Stimulated activated CD4-positive, alpha-beta T cell treated with anti-CD3 and anti-CD28 coated beads, TNF-alpha, amount 100 ng/mL, for 1 hour (primary cell): Measurements from ENCODE around the gene HERC2.
"Not testable (repeated sequence)": the region's sequence is repeated elsewhere in the genome, so short reads cannot be mapped to it uniquely, and the experiment has no call there.

Experiments
- DNase-seq, 3 donors: peaks; one replicate each; pipeline ENCODE4 v3.0.0-alpha.2; 2020; ENCODE audit warnings: low read depth in 3 of 3, low spot score in 1 of 3

Gene HERC2

GRCh38 chr15:28182216-28182615, 139.8 kb downstream of the HERC2 start:
- no peak for DNase-seq

DNA sequence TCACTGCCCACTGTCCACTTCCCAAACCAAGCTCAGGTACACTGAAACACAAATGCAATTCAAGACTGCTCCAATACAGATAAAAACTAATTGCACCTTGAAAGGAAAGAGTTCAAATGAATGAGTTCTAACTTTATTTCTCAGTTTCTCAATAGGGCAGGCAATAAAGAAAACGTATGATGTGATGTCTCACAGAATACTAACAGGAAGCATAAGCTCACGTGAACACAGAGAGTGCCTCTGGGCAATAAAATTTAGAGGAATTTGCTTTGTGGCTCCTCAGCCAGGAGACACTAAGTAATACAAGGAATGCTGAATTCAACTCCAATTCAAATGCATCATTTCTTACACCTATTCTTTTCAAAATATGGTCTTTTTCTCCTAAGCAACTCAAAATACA, 140.6 kb downstream of the HERC2 start:
- no peak for DNase-seq

DNA sequence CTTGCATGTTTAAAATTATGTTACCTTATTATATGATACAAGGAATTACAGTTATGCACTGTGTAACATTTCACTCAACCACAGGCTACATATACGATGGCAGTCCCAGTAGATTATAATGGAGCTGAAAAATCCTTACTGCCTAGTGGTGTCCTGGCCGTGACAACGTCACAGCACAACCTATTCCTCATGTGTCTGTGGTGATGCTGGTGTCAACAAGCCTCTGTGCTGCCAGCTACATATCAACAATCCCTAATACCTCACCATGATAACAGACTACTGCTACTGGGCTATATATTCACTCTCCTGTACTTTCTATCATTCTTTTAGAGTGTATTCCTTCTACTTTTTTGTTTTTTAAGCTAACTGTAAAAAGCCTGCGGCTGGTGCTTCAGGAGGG, 142.7 kb downstream of the HERC2 start:
- DNase-seq = no peak

GRCh38 chr15:28178727-28179126, 143.3 kb downstream of the HERC2 start:
- no peak for DNase-seq

GRCh38 chr15:28178290-28178689, 143.7 kb downstream of the HERC2 start:
- DNase-seq = no peak

- DNase-seq = no peak
Observed at GRCh38 chr15:28169366-28169765, 152.6 kb downstream of the HERC2 start.

DNA sequence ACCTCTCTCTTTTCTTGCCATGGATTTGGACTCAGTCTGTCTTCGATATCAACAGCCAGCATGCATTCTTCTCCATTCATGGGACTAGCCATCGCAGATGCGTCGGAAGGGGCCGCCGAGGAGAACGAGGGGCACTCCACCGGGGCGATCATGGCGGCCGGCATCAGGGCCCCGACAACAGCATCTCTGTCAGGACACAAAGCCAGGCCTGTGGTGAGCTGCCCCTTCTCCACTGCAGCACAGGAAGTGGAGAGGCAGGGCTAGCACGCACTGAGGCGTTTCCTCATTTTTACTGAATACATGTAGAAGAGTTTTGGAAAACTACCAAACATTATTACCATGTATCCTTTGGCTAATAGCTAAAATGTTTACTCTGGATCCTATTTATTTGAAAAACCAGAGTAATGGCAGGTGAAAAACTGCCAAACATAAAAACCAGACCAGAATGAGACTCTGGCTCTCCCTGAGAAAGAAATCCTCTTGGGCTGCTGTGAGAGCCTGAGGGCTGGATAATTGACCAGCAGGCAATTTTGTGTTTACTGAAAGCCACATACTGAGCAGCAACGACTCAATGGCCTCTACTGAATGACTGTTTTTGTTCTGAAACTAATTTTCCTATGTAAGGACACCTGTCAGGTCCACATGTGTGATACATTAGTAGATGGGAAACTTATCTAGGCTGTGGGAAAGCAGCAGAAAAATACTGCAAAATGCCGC, 153.4 kb downstream of the HERC2 start:
- DNase-seq = not testable (repeated sequence)

DNA sequence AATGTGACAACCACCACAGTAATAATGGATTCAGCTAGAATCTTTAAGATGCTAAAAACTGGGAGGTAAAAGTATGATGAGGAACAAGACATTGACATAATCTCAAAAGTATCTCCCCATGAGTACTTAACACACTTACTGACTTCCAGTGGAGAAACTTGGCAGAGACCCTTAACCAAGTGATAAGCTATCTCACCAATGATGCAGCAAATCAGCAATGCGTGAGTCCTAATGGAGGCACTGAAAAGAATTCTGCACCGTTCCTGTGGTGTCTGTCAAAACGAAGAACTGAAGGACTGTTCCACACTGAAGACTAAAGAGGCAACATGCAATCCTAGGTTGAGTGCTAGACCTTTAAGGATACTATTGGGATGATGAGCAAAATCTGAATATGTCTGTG, 154.9 kb downstream of the HERC2 start:
- DNase-seq = no peak

GRCh38 chr15:28165791-28166190, 156.2 kb downstream of the HERC2 start:
- no peak for DNase-seq

DNA sequence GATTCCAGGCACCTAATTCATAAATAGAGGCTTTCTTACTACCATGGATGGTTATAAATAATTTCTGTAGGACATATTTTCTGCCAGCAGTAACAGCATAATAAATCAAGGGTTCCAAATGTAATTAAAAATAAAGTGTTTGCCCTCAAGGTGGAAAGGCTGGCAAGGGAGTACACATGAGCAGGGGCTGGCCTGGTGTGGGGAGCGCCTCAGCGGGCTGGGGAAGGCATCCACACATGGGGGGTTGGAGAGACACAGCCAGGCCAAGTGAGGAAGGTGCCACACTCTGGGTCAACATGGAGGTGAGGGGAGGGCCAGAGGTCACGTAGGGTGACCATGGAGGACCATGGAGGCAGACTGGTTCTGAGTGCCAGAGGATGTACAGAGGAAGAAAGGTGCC, 157.1 kb downstream of the HERC2 start:
- no peak for DNase-seq

DNA sequence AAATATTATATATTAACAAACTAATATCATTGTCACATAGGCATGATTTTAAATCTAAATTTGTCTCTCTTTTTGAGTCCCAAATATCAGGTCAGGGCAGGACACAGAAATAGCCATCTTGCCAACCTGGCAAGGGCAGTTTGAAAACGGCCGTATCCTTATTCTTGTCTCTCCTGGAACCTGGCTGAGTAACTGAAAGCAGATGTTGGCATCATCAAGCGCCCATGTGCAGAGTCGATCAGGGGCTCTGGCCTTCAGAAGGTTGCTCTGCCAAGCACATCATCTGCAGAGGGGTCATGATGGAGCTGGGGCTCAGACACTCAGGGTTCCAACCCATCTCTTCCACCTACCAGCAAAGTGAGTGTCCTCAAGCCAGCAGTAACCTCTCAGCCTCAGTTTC, 167.7 kb downstream of the HERC2 start:
- no peak for DNase-seq

DNA sequence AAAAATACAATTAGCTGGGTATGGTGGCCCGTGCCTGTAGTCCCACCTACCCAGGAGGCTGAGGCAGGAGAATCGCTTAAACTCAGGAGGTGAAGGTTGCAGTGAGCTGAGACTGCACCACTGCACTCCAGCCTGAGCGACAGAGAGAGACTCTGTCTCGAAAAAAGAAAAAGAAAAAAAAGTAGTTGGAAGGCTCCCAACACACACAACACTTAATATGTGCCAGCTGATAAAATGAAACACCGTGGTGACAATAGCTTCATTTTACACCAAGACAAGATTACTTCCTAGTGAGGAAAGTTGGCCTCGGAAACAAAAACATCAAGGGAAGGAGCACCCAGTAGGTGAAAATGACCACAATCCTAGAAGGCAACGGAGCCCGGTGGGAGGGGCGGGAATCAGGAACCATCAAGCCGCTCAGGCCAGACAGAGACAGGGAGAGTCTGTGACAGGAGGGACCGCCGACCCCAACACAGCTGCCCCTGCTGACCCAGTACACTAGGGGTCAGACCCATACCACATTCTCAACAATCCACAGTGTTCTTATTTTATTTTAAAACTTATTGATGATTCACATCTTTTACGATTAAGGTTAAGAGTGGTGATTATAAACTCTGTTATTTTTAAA, 168.4 kb downstream of the HERC2 start:
- DNase-seq = no peak

DNA sequence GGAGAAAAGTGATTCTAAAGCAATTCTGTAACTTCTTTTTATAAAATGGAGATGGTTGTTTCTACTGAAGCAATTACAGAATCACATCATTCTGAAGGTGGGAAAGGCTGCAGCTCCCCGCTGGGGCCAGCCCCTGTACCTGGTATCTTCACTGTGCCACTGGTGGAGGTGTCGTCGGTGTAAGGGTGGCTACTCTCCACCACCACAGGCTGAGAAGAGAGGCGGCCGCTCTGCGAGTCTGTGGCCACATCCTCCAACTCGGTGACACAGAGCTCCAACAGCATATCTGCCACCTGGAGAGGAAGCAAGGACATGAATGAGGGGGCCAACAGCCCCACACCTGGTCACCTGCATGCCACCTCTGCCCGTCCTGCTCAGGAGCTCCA, 169.4 kb downstream of the HERC2 start:
- not testable (repeated sequence) for DNase-seq

DNA sequence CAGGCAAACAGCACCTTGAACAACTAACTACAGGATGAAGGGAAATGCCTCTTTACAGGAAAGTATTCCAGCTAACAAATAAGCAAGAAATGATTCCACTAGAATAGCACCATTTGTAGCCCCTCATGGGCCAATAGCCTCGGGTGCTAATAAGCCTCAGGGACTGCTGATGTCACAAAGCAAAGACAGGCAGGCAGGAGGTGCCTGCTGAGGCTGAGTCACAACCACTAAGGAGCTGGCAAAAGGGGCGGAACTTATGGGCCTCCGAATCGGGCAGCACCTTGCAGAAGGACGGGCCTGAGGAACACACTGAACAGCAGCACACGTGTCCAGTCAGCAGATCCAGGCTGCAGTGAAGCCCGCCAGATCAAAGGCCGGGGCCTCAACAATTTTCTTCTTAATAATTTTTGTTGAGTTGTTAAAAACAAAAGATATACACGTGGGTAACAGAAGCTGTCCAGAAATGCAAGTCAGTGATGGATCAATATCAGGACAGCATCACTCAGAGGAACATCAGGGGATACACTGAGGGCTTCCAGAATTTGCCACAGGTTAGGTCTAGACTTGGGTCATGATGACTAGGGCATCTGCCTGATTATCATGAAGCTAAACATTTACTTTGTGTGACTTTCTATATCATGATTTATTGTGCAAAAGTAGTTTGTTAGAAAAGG, 170.0 kb downstream of the HERC2 start:
- DNase-seq = not testable (repeated sequence)

GRCh38 chr15:28147801-28148200, 174.2 kb downstream of the HERC2 start:
- DNase-seq = no peak

- not testable (repeated sequence) for DNase-seq
Observed at GRCh38 chr15:28145419-28145818, 176.6 kb downstream of the HERC2 start.

DNA sequence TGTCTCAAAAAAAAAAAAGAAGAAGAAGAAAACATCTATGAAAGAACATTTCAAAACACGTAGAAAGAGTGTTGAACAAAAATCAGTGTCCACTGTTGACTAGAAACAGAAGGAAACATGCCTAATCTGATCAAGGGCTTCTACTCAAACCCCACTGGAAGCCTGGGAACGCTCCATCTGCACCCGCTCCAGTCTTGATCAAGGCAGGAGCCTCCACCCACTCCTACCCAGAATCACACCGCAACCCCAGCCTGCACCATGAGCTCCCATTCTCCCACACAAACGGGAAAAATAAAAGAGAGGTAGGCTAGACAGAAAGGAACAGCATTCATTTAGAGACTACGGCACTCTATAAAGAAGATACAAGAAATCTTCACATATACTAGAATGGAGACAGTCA, 181.9 kb downstream of the HERC2 start:
- no peak for DNase-seq

DNA sequence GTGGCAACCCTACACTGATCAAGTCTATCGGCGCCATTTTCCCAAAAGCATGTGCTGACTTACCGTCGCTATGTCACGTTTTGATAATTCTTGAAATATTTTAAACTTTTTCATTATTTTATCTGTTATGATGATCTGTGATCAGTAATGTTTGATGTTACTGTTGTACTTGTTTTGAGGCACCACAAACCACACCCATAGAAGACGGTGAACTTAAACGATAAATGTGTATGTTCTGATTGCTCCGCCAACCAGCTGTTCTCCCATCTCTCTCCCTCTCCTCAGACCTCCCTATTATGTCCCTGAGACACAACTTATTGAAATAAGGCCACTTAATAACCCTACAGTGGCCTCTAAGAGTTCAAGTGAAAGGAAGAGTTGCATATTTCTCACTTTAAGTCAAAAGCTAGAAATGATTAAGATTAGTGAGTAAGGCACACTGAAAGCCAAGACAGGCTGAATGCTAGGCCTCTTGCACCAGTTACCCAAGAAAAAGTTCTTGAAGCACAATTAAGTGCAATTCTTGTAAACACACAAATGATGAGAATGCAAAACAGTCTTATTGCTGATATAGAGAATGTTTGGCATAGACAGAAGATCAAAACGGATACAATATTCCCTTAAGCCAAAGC, 184.5 kb downstream of the HERC2 start:
- DNase-seq = not testable (repeated sequence)

DNA sequence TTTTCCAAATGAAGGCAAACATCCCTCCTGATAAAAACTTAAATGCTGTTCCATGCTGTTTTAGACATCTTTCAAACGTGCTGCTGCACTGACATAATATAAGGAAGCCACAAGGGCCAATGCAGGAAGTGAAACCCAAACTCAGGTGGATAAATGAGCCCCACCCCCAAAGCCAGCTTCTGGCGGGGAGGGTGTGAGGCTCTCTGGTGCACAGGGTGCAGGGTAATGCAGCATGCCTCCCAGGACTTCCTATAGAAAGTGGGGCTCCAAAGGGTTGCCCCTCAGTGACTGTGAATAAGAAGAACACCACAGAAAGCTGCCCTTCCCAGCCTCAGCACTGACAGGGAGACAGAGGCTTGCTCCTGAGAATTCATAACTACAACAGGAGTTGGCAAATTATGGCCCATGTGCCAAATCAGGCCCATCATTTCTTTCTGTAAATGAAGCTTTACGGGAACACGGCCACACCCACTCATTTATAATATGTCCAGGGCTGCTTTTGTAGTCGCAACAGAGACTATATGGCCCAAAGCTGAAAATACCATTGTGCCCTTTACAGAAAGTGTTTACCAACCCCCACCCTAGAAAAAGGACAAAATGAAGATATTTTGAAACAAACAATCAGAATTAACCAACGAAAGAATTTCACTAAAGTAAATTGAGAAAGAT, 185.6 kb downstream of the HERC2 start:
- not testable (repeated sequence) for DNase-seq

GRCh38 chr15:28133281-28133680, 188.7 kb downstream of the HERC2 start:
- DNase-seq = no peak

DNA sequence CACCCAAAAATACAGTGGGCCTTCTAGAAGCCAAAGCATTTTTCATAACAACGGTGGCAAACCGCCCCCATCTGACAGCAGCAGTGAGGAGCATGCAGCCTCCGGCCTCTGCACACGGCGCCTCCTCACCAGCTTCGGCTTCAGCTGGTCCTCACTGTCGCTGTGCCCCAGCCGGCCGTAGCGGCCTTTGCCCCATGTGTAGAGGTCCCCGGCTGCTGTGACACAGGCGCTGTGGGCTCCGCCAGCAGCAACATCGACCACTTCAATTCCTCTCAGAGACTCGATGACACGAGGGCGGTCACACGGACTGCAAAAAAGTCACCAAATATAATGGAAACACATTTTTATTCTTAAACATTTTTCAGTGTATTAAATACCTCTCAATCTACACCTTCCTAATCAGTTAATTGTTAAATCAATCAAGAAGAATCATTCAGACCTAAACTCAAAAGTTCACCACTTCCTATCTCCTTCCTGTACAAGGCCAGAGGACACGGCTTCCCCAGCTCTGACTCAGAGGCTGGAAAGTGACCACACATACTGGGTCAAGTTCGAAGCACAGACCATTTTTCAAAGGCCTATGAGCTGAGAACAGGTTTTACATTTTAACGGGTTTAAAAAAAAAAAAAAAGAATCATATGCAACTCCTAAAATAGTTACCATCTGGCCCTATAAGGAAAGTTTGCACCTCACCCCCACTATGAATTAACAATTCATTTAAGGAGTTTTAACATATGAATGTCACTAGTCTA, 189.3 kb downstream of the HERC2 start:
- no peak for DNase-seq
